ENCODE results near the gene HOXB6.
A peak's percentile ranks its signal among the peaks of the same experiment; 100 is the strongest.

HOXB6 gene

DNA sequence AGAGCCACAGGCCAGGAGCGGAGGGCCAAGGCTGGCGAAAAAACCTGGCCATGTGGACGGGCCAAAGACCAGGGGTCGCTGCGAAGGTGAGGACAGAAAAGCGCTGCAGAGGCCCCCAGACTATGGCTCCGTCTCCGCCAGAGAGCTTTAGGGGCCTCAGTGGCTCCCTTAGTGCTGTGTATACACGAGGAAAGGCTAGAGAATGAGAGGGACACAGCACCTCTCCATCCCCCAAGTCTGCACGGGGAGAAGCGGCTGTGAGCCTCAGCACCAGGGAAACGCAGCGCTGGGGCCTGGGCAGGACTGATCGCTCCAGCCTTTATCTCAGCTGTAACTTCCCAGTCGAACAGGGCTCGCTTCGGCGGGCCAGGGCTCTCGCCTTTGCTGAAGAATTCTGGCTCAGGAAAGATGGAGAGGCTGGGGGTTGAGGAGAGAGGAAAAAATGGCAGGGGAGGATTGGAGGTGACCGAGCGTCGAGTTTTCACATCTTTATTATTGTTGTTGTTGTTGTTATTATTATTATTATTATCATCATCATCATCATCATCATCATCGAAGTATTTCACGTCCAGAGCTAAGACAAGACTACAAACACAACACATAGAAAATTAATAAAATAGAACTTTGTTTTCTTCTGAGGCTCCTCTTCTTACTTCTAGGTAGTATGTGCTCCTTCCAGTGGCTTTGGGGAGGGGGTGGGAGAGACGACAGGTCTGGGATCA is 9.3 kb downstream of the HOXB6 start (continued):
- TF ChIP-seq, protein P1, sequence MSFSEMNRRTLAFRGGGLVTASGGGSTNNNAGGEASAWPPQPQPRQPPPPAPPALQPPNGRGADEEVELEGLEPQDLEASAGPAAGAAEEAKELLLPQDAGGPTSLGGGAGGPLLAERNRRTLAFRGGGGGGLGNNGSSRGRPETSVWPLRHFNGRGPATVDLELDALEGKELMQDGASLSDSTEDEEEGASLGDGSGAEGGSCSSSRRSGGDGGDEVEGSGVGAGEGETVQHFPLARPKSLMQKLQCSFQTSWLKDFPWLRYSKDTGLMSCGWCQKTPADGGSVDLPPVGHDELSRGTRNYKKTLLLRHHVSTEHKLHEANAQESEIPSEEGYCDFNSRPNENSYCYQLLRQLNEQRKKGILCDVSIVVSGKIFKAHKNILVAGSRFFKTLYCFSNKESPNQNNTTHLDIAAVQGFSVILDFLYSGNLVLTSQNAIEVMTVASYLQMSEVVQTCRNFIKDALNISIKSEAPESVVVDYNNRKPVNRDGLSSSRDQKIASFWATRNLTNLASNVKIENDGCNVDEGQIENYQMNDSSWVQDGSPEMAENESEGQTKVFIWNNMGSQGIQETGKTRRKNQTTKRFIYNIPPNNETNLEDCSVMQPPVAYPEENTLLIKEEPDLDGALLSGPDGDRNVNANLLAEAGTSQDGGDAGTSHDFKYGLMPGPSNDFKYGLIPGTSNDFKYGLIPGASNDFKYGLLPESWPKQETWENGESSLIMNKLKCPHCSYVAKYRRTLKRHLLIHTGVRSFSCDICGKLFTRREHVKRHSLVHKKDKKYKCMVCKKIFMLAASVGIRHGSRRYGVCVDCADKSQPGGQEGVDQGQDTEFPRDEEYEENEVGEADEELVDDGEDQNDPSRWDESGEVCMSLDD (tag by site-specific recombination; IDR thresholded peaks at IDR 0.05) = no peak
- TF ChIP-seq ZNF747 (tag by site-specific recombination; IDR thresholded peaks at IDR 0.05) (no peak), TCF7L2 (IDR thresholded peaks at IDR 0.05; ENCODE audit: borderline replicate concordance, low read depth, low read length) (no peak), ZNF626 (tag by site-specific recombination; IDR thresholded peaks at IDR 0.05) (no peak), ZBTB17 (tag by site-specific recombination; IDR thresholded peaks at IDR 0.05) (0 out of 2 replicates have a peak, but pooled peaks have one; percentile 7), KLF9 (tag by site-specific recombination; IDR thresholded peaks at IDR 0.05; ENCODE audit: low read depth) (no peak), ZNF121 (tag by site-specific recombination; IDR thresholded peaks at IDR 0.05) (no peak), ZNF146 (tag by site-specific recombination; IDR thresholded peaks at IDR 0.05) (no peak), ZNF830 (tag by site-specific recombination; IDR thresholded peaks at IDR 0.05; ENCODE audit: low read depth) (no peak), GLIS2 (tag by site-specific recombination; IDR thresholded peaks at IDR 0.05) (no peak), SALL2 (tag by site-specific recombination; IDR thresholded peaks at IDR 0.05; ENCODE audit: borderline replicate concordance) (no peak), ZBTB8A (tag by site-specific recombination; IDR thresholded peaks at IDR 0.05) (0 out of 2 replicates have a peak, but pooled peaks have one; percentile 9)
- TF ChIP-seq, protein P2, sequence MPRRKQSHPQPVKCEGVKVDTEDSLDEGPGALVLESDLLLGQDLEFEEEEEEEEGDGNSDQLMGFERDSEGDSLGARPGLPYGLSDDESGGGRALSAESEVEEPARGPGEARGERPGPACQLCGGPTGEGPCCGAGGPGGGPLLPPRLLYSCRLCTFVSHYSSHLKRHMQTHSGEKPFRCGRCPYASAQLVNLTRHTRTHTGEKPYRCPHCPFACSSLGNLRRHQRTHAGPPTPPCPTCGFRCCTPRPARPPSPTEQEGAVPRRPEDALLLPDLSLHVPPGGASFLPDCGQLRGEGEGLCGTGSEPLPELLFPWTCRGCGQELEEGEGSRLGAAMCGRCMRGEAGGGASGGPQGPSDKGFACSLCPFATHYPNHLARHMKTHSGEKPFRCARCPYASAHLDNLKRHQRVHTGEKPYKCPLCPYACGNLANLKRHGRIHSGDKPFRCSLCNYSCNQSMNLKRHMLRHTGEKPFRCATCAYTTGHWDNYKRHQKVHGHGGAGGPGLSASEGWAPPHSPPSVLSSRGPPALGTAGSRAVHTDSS (tag by site-specific recombination; IDR thresholded peaks at IDR 0.05) = peak; percentile 94
- TF ChIP-seq, protein P3, sequence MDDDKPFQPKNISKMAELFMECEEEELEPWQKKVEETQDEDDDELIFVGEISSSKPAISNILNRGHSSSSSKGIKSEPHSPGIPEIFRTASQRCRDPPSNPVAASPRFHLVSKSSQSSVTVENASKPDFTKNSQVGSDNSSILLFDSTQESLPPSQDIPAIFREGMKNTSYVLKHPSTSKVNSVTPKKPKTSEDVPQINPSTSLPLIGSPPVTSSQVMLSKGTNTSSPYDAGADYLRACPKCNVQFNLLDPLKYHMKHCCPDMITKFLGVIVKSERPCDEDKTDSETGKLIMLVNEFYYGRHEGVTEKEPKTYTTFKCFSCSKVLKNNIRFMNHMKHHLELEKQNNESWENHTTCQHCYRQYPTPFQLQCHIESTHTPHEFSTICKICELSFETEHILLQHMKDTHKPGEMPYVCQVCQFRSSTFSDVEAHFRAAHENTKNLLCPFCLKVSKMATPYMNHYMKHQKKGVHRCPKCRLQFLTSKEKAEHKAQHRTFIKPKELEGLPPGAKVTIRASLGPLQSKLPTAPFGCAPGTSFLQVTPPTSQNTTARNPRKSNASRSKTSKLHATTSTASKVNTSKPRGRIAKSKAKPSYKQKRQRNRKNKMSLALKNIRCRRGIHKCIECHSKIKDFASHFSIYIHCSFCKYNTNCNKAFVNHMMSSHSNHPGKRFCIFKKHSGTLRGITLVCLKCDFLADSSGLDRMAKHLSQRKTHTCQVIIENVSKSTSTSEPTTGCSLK (tag by site-specific recombination; IDR thresholded peaks at IDR 0.05) = no peak
- TF ChIP-seq, protein P4, sequence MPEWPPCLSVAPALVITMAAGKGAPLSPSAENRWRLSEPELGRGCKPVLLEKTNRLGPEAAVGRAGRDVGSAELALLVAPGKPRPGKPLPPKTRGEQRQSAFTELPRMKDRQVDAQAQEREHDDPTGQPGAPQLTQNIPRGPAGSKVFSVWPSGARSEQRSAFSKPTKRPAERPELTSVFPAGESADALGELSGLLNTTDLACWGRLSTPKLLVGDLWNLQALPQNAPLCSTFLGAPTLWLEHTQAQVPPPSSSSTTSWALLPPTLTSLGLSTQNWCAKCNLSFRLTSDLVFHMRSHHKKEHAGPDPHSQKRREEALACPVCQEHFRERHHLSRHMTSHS (tag by site-specific recombination; IDR thresholded peaks at IDR 0.05) = no peak
- TF ChIP-seq, protein P5, sequence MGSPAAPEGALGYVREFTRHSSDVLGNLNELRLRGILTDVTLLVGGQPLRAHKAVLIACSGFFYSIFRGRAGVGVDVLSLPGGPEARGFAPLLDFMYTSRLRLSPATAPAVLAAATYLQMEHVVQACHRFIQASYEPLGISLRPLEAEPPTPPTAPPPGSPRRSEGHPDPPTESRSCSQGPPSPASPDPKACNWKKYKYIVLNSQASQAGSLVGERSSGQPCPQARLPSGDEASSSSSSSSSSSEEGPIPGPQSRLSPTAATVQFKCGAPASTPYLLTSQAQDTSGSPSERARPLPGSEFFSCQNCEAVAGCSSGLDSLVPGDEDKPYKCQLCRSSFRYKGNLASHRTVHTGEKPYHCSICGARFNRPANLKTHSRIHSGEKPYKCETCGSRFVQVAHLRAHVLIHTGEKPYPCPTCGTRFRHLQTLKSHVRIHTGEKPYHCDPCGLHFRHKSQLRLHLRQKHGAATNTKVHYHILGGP (tag by site-specific recombination; IDR thresholded peaks at IDR 0.05) = no peak
- TF ChIP-seq, protein P6, sequence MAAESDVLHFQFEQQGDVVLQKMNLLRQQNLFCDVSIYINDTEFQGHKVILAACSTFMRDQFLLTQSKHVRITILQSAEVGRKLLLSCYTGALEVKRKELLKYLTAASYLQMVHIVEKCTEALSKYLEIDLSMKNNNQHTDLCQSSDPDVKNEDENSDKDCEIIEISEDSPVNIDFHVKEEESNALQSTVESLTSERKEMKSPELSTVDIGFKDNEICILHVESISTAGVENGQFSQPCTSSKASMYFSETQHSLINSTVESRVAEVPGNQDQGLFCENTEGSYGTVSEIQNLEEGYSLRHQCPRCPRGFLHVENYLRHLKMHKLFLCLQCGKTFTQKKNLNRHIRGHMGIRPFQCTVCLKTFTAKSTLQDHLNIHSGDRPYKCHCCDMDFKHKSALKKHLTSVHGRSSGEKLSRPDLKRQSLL (tag by site-specific recombination; IDR thresholded peaks at IDR 0.05) = no peak
